Mucosa of descending colon (tissue), 3 donors: ENCODE data around the gene SGSM2. TPM values are rescaled to one million over a fixed set of nuclear protein-coding genes. Genes with fewer than 3 reads are reported as not detected.
A peak's percentile ranks its signal among the peaks of the same experiment; 100 is the strongest.

Experiments
- ATAC-seq: fragments of 200-7000 bp; cut with Tn5 transposase; one replicate; pipeline ENCODE4 v1.9.1; 2020; ENCODE audit warnings: mild to moderate bottlenecking, moderate library complexity
- DNase-seq, 3 donors: peaks; one replicate each; pipeline ENCODE4 v3.0.0-alpha.2; 2020
- H3K36me3 ChIP-seq: fragments of 200-600 bp; one replicate; pipeline ENCODE4 v1.8.0; 2021; ENCODE audit warnings: low read depth, mild to moderate bottlenecking
- H3K4me1 ChIP-seq: fragments of 200-600 bp; one replicate; pipeline ENCODE4 v1.8.0; 2021; ENCODE audit warnings: low read depth, mild to moderate bottlenecking
- H3K4me3 ChIP-seq: fragments of 200-600 bp; one replicate; pipeline ENCODE4 v1.8.0; 2021; ENCODE audit warnings: mild to moderate bottlenecking
- H3K9me3 ChIP-seq: fragments of 200-600 bp; one replicate; pipeline ENCODE4 v1.8.0; 2021; ENCODE audit warnings: mild to moderate bottlenecking
- intact Hi-C, 2 donors: fragments of 100-400 bp; cut with DNase I in 1 of 2; cut with micrococcal nuclease in 1 of 2; formaldehyde crosslinking; loops; one replicate each; pipeline versions ENCODE4 v1.11.0 to v1.11.1; 2022; cut with DNase I, micrococcal nuclease
- total RNA-seq, 3 donors: library from RNA; stranded (reverse); fragmentation: NEBNext Ultra II Directional in 2 of 3; extraction: Animal tissue kit (Norgen Biotek cat#: 25700) in 2 of 3; gene quantifications; one replicate each; pipeline versions ENCODE4 v1.2.1 to v1.2.4, GENCODE V29; 2021 to 2023
- TF ChIP-seq, protein P1 (sequence below): fragments of 200-600 bp; IDR thresholded peaks from one replicate; pipeline ENCODE4 v1.8.0; 2022; ENCODE audit warnings: antibody characterized with exemption, mild to moderate bottlenecking
- donor health status: DM: no; HTN: no; CAD: no; lungs with moderate emphysema.
- donor health status: DM: no; HTN: no; CAD: no.
- donor health status: DM: no; HTN: yes; CAD: no.

Gene SGSM2
- total RNA-seq, 3 donors from 2014 or later, result 29.1 to 57.9 (median 30.2) TPM

DNA sequence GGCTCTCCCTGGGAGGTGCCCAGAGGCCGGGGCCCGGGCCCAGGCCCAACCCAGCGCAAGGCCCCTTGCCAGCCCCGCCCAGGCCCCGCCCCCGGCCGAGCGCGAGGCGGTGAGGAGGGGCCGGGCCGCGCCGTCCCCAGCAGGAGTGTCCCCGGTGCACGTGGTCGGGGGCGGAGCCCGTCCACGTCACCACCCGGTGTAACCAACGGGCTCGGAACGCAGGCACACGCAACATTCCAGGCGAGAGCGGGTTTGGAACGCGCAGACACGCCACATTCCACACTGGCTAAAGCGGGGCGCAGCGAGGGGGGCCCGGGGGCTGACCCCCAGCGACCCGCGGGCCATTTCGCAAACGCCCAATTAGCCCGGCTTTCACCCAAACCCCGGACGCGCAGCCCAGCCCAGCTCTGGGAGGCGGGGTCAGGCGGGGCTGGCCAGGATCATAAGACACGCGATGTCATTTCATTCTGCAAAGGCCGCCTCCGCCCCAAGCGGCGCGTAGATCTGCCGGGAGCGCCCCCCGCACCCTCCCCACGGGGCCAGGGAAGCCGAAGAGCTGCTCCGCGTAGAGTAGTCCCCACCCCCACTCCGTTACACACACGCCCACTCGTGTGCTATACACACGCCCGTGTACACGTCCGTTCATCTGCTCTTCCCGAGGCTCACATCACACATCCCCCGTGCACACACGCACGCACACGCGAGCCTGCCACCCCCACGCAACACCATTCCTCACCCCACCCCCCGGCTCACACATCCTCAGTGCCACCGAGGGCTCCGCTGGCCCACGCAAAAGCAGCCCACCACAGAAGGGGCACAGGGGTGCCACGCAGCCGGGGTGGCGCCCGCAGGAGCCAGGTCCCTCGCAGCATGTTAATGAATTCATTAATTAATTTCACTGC, 62.5 kb downstream of the SGSM2 start:
- Histone ChIP-seq H3K36me3 (peaks cover 11% of the 10 kb centered on the region), H3K9me3 (no peaks in the 10 kb centered on the region), H3K4me1 (peaks cover 65% of the 10 kb centered on the region), H3K4me3 (peak overlapping the region; percentile 98)
- intact Hi-C loops, result no loop called here
- TF ChIP-seq, protein P1, sequence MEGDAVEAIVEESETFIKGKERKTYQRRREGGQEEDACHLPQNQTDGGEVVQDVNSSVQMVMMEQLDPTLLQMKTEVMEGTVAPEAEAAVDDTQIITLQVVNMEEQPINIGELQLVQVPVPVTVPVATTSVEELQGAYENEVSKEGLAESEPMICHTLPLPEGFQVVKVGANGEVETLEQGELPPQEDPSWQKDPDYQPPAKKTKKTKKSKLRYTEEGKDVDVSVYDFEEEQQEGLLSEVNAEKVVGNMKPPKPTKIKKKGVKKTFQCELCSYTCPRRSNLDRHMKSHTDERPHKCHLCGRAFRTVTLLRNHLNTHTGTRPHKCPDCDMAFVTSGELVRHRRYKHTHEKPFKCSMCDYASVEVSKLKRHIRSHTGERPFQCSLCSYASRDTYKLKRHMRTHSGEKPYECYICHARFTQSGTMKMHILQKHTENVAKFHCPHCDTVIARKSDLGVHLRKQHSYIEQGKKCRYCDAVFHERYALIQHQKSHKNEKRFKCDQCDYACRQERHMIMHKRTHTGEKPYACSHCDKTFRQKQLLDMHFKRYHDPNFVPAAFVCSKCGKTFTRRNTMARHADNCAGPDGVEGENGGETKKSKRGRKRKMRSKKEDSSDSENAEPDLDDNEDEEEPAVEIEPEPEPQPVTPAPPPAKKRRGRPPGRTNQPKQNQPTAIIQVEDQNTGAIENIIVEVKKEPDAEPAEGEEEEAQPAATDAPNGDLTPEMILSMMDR, result no peak
- DNase-seq (peak; percentile 97 to 98 (median 98)), ATAC-seq (peak; percentile 66)

DNA sequence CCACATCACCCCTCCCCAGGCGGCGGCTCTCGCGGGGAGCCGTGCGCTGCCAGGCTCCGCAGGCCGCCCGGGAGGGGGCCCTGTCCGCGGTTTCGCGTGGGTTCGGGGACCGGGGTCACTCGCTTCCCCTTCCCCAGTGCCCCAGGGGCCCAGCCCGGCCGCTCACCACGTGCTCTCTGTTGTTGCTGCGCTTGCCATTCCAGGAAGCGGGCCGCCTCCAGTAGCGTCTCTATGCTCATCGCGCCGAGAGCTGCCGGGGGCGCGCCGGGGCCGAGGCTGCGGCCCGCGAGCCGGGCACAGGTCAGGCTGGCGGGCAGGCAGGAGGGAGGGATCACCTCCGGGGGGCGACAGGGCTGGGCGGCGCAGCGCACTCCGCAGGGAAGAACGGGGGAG, 63.2 kb downstream of the SGSM2 start:
- H3K4me3 ChIP-seq, result peak overlapping the region; percentile 98
- no peaks in the 10 kb centered on the region for H3K9me3 ChIP-seq
- TF ChIP-seq, protein P1, result no peak
- peaks cover 67% of the 10 kb centered on the region for H3K4me1 ChIP-seq
- intact Hi-C loops, result no loop called here
- ATAC-seq, result no peak
- peaks cover 11% of the 10 kb centered on the region for H3K36me3 ChIP-seq
- DNase-seq, result peak; percentile 64 to 86 (median 77)

DNA sequence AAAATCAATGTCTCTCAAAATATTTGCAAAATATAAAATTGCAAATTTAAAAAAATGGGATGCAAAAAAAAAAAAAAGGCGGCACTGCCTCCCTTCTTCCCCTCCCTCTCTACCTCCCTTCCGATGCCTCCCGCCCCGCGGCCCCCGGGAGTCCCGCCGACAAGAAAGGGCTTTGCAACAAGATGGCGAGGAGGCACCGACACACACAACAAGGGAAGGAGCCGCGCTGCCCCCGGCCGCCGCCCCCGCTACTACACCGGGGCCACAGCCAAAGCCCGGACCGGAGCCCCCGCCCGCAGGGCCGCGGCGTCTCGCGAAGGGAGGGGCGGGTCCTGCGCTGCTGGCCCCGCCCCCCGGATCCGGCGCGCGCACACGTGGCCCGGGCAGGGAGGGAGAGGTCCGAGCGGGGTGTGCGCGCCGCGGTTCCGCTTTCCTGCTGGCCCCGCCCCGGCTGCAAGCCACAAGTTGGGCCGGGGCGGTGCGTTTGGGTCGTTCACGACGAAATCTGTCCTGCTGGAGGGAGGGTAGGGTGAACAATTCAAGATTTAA, 63.6 kb downstream of the SGSM2 start, which contains the start of gene MNT:
TSS of gene MNT (minus strand) at position 184 of the 549 bp plus-strand sequence. CDS start 348 bp downstream, outside the sequence.
- Histone ChIP-seq H3K4me1 (peaks cover 67% of the 10 kb centered on the region), H3K4me3 (peak within 1 kb of the TSS; percentile 98), H3K9me3 (no peaks in the 10 kb centered on the region), H3K36me3 (peaks cover 11% of the 10 kb centered on the region)
- DNase-seq, result peak; percentile 94 to 97 (median 97)
- TF ChIP-seq, protein P1, result no peak
- intact Hi-C loops, result no loop called here
- peak; percentile 65 for ATAC-seq

DNA sequence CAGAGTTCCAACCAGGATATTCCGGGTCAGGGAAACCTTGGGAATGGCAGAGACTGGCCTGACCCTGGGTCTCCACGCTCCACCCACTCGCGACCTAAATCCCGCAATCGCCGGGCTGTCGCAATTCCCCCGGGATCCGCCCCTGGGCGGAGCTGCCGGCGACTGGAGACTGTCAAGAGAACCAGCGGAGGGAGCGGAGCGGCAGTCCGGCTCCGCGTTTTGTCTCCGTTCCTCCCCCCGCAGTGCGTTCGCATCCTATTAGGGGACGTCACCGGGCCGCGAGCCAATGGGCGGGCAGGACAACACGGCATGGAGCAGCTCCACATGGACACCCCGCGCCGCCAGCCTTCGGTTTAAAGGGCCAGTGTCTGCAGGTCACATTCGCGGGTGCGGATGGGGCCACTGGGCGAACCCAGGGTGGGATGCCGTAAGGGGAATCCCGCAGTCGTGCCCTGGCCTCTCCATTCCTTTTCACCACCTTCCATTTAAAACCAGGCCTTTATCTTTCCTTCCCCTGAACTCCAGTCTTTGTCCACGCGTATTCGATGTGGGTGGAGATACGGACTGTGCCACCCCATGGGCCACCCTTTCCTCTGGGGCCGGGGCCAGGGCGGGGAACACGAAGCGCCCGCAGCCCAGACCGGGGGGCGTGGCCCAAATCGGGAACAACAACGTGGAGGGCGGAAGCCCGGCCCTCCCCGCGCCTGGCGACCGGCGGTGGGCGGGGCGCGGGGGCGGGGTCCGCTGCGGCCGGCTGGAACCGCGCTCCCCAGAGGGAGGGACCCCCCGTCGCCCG, 64.3 kb downstream of the SGSM2 start:
- DNase-seq (peak; percentile 100), ATAC-seq (peak; percentile 62)
- peaks cover 11% of the 10 kb centered on the region for H3K36me3 ChIP-seq
- H3K9me3 ChIP-seq, result no peaks in the 10 kb centered on the region
- intact Hi-C loops, result no loop called here
- H3K4me3 ChIP-seq, result peak overlapping the region; percentile 98
- H3K4me1 ChIP-seq, result peaks cover 67% of the 10 kb centered on the region
- TF ChIP-seq, protein P1, result no peak

DNA sequence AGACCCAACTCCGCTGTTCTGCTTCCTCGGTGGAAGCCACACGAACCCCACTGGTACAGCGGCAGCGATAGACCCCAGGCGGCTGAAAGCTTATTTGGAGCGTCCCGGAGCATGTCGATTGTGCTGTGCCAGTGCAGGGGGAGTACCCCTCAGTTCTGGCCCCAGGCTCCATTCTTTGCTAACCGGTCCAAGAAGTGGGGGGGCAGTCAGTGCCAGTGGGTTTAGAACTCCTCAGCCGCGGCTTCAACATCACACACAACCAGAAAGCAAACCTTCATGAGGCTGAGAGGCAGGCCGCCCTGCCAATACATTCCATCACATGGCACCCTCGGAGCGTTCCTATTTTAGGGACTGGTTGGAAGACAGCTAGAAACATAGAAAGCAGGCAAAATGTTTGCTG, 65.2 kb downstream of the SGSM2 start:
- H3K36me3 ChIP-seq, result peaks cover 11% of the 10 kb centered on the region
- peaks cover 65% of the 10 kb centered on the region for H3K4me1 ChIP-seq
- TF ChIP-seq, protein P1, result no peak
- DNase-seq (peak in 1 of 3 donors; percentile 57), ATAC-seq (no peak)
- intact Hi-C loops, result no loop called here
- H3K4me3 ChIP-seq, result no peak overlapping the region
- no peaks in the 10 kb centered on the region for H3K9me3 ChIP-seq
